ENCODE measurements around the gene ATF4.
A peak's percentile ranks its signal among the peaks of the same experiment; 100 is the strongest.

Gene ATF4, protein sequence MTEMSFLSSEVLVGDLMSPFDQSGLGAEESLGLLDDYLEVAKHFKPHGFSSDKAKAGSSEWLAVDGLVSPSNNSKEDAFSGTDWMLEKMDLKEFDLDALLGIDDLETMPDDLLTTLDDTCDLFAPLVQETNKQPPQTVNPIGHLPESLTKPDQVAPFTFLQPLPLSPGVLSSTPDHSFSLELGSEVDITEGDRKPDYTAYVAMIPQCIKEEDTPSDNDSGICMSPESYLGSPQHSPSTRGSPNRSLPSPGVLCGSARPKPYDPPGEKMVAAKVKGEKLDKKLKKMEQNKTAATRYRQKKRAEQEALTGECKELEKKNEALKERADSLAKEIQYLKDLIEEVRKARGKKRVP

GRCh38 chr22:39520226-39521105 is at the start of gene ATF4:
ATF4 (plus strand) TSS chr22:39520562; CDS start chr22:39521446, 884 bp downstream.
- peak; percentile 32 for ATAC-seq
- TF ChIP-seq ZC3H10 (CRISPR knock-in tag; IDR thresholded peaks at IDR 0.05) (no peak), ARNTL (CRISPR knock-in tag; IDR thresholded peaks at IDR 0.05; ENCODE audit: borderline replicate concordance, low read depth) (no peak), RARB (CRISPR knock-in tag; IDR thresholded peaks at IDR 0.05) (no peak), ZNF70 (CRISPR knock-in tag; IDR thresholded peaks at IDR 0.05) (no peak), CSDC2 (CRISPR knock-in tag; IDR thresholded peaks at IDR 0.05) (no peak), ISL1 (CRISPR knock-in tag; IDR thresholded peaks at IDR 0.05) (no peak), GLIS3 (CRISPR knock-in tag; IDR thresholded peaks at IDR 0.05) (no peak), ZFP30 (CRISPR knock-in tag; IDR thresholded peaks at IDR 0.05) (no peak), BACH2 (CRISPR knock-in tag; IDR thresholded peaks at IDR 0.05; ENCODE audit: borderline replicate concordance) (no peak), POU6F1 (CRISPR knock-in tag; IDR thresholded peaks at IDR 0.05; ENCODE audit: borderline replicate concordance, low read depth) (no peak), PATZ1 (CRISPR knock-in tag; IDR thresholded peaks at IDR 0.05; ENCODE audit: borderline replicate concordance) (no peak), PPARA (CRISPR knock-in tag; IDR thresholded peaks at IDR 0.05; ENCODE audit: borderline replicate concordance) (no peak)

GRCh38 chr22:39471381-39472141 is 48.8 kb upstream of the ATF4 start:
- TF ChIP-seq ZFP3 (CRISPR knock-in tag; IDR thresholded peaks at IDR 0.05) (no peak), ZNF565 (CRISPR knock-in tag; conservative IDR thresholded peaks at IDR 0.05; ENCODE audit: low read depth) (no peak), RARB (CRISPR knock-in tag; IDR thresholded peaks at IDR 0.05) (no peak), BACH2 (CRISPR knock-in tag; IDR thresholded peaks at IDR 0.05; ENCODE audit: borderline replicate concordance) (no peak), POU6F1 (CRISPR knock-in tag; IDR thresholded peaks at IDR 0.05; ENCODE audit: borderline replicate concordance, low read depth) (no peak), SNAI2 (CRISPR knock-in tag; IDR thresholded peaks at IDR 0.05) (no peak), TOX (CRISPR knock-in tag; IDR thresholded peaks at IDR 0.05; ENCODE audit: borderline replicate concordance) (no peak), TCF4 (CRISPR knock-in tag; IDR thresholded peaks at IDR 0.05; ENCODE audit: borderline replicate concordance) (no peak), PPARA (CRISPR knock-in tag; IDR thresholded peaks at IDR 0.05; ENCODE audit: borderline replicate concordance) (no peak), TSHZ2 (CRISPR knock-in tag; IDR thresholded peaks at IDR 0.05) (no peak), OSR1 (CRISPR knock-in tag; IDR thresholded peaks at IDR 0.05) (no peak), ZNF70 (CRISPR knock-in tag; IDR thresholded peaks at IDR 0.05) (no peak), ISL1 (CRISPR knock-in tag; IDR thresholded peaks at IDR 0.05) (no peak), GLIS3 (CRISPR knock-in tag; IDR thresholded peaks at IDR 0.05) (no peak), PATZ1 (CRISPR knock-in tag; IDR thresholded peaks at IDR 0.05; ENCODE audit: borderline replicate concordance) (no peak)
- TF ChIP-seq, protein P1, sequence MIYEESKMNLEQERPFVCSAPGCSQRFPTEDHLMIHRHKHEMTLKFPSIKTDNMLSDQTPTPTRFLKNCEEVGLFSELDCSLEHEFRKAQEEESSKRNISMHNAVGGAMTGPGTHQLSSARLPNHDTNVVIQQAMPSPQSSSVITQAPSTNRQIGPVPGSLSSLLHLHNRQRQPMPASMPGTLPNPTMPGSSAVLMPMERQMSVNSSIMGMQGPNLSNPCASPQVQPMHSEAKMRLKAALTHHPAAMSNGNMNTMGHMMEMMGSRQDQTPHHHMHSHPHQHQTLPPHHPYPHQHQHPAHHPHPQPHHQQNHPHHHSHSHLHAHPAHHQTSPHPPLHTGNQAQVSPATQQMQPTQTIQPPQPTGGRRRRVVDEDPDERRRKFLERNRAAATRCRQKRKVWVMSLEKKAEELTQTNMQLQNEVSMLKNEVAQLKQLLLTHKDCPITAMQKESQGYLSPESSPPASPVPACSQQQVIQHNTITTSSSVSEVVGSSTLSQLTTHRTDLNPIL (CRISPR knock-in tag; IDR thresholded peaks at IDR 0.05; ENCODE audit: low read depth), result no peak
- no peak for ATAC-seq
